ENCODE data around the gene ZNF606. TPM values are rescaled to one million over a fixed set of nuclear protein-coding genes. Genes with fewer than 3 reads are reported as not detected.
A peak's percentile ranks its signal among the peaks of the same experiment; 100 is the strongest.

Gene ZNF606
- 10 to 100 TPM; 13.6 to 14.4 TPM for total RNA-seq

DNA sequence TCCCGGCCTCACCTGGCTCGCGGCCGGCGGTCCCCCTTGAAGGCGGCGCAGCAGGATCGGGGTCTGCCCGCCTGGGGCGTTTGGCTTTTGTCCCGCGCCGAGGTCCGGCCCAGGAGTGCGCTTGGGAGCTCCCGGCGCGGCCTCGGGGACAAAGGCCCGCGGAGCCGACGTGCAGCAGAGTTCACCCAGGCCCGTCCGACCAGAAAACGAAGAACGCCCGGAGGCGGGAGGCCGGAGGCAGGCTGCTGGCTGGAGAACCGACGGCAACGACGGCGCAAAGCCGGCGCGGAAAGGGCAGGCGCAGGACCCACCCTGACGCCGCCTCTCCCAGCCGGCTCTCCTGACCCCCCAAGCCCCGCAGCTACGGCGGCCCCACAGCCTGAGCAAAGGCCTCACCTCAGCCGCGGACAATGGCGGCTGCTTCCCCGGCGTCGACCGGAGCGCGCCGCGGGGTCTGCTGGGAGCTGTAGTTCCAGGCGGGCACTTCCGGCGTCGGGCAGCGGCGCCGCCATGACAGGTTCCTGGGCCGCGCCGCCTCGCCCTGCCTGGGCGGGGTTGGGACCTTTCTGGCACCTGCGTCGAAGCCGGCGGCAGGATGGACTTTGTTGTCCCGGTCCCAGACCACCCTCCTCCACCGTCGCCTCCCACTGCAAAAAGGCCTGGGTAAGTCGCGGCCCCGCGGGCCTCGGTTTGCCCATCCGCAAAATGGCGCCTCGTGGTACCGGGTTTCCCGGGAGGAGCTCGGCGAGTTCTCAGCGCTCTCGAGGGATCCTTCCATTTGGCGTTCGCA is at the start of gene ZNF606:
Gene ZNF606, minus strand, starts transcription at position 437 of the 790 bp plus-strand sequence. CDS start 1,501 bp downstream, outside the sequence.
- Mint-ChIP-seq H3K4me3 (peak within 1 kb of the TSS; percentile 81), H3K4me1 (ENCODE audit: low read depth) (peaks cover 30% of the 10 kb centered on the region)
- POLR2A ChIA-PET = interaction anchor here (0.7 to 1.9 kb wide), 12 partner anchors 14 to 566 kb away, joined by 3 to 11 read pairs (median 3); partner anchors contain the start of genes ZNF135, ZNF211, ZNF274 and ZNF329

DNA sequence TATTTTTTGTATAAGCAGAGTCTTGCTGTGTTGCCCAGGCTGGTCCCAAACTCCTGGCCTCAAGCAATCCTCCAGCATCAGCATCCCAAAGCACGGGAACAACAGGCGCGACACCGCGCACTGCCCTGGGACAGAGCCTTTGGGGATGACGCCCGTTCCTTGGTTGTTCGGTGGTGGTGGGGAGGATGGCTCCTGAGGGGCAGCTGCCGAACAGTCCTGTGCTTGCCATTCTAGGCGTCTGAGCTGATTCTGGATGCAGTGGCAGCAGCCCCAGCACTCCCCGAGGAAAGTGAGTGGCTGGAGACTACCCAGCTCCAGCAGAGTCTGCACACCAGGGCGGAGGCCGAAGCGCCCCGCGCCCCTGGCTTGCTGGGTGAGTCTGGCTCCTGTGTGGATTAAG is 49.6 kb upstream of the ZNF606 start:
- ChIA-PET POLR2A (no interaction called here), CTCF (no interaction called here)
- no peak for ATAC-seq
- Mint-ChIP-seq H3K27me3 (ENCODE audit: low read depth) (no peaks in the 10 kb centered on the region), H3K36me3 (ENCODE audit: low read depth) (peaks cover 15% of the 10 kb centered on the region), H3K9me3 (ENCODE audit: insufficient read depth) (peaks cover 41% of the 10 kb centered on the region), H3K4me1 (ENCODE audit: low read depth) (peaks cover 3% of the 10 kb centered on the region), H3K27ac (no peak overlapping the region), H3K4me3 (no peak overlapping the region)
- DNase-seq = no peak

More for the DNA sequence above, at the start of gene ZNF606:
- ATAC-seq (peak; percentile 97), DNase-seq (peak; percentile 88)
- Mint-ChIP-seq H3K36me3 (ENCODE audit: low read depth) (peaks cover 91% of the 10 kb centered on the region), H3K27ac (peak within 1 kb of the TSS; percentile 87), H3K27me3 (ENCODE audit: low read depth) (no peaks in the 10 kb centered on the region), H3K9me3 (ENCODE audit: insufficient read depth) (peaks cover 67% of the 10 kb centered on the region)
- CTCF ChIA-PET = interaction anchor here (0.8 to 1.6 kb wide), 4 partner anchors 153 to 325 kb away, joined by 3 to 5 read pairs (median 3); partner anchors contain the start of gene ZNF551

DNA sequence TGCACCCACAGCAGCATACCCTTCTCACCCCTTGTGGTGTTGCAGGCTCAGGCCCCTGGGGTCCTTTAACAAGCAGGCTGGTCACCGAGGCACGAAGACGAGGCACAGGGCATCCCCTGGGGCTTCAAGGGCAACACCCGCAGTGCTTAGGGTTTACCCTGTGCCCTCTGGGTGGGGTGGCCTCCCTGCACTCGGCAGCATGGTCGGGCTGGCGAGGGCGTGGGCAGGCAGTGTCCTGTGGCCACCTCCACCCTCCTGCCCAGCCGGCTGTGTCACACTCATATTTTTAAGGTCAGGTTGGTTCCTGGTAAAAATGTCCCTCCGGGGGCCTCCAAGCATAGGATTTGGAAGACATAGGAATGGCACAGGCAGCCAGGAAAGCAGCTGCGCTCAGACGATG is 45.1 kb upstream of the ZNF606 start:
- Mint-ChIP-seq H3K36me3 (ENCODE audit: low read depth) (peaks cover 7% of the 10 kb centered on the region), H3K27ac (no peak overlapping the region), H3K9me3 (ENCODE audit: insufficient read depth) (peaks cover 40% of the 10 kb centered on the region)

GRCh38 chr19:58046856-58047255 is 44.2 kb upstream of the ZNF606 start:
- Mint-ChIP-seq H3K4me3 (no peak overlapping the region), H3K4me1 (ENCODE audit: low read depth) (no peaks in the 10 kb centered on the region), H3K36me3 (ENCODE audit: low read depth) (peaks cover 6% of the 10 kb centered on the region), H3K27me3 (ENCODE audit: low read depth) (no peaks in the 10 kb centered on the region), H3K9me3 (ENCODE audit: insufficient read depth) (peaks cover 44% of the 10 kb centered on the region), H3K27ac (no peak overlapping the region)
- DNase-seq = no peak
- no peak for ATAC-seq
- ChIA-PET CTCF (no interaction called here), POLR2A (no interaction called here)

More for the DNA sequence above, 45.1 kb upstream of the ZNF606 start:
- CTCF ChIA-PET = no interaction called here
- ATAC-seq (no peak), DNase-seq (no peak)
- Mint-ChIP-seq H3K4me3 (no peak overlapping the region), H3K27me3 (ENCODE audit: low read depth) (no peaks in the 10 kb centered on the region), H3K4me1 (ENCODE audit: low read depth) (no peaks in the 10 kb centered on the region)
- POLR2A ChIA-PET = no interaction called here

- H3K36me3 Mint-ChIP-seq (ENCODE audit: low read depth) = peaks cover 3% of the 10 kb centered on the region
- POLR2A ChIA-PET = no interaction called here
These were observed 42.9 kb upstream of the ZNF606 start for GRCh38 chr19:58045411-58046050.

DNA sequence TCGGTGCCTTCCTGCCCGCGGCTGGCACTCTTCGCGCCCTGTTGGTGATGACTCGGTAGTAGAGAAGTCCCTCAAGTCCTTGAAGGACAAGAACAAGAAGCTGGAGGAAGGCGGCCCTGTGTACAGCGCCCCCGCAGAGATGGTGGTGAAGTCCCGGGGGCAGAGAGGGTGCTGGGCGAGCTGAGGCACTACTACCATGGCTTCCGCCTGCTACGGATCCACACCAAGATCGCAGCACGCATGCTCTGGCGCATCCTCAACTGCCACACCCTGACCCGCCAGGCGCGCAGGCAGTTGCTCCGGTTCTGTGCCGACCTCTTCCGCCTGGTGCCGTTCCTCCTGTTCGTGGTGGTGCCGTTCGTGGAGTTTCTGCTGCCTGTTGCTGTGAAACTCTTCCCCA is 42.3 kb upstream of the ZNF606 start:
- Mint-ChIP-seq H3K27ac (no peak overlapping the region), H3K4me3 (no peak overlapping the region), H3K27me3 (ENCODE audit: low read depth) (no peaks in the 10 kb centered on the region), H3K4me1 (ENCODE audit: low read depth) (no peaks in the 10 kb centered on the region), H3K36me3 (ENCODE audit: low read depth) (peaks cover 3% of the 10 kb centered on the region), H3K9me3 (ENCODE audit: insufficient read depth) (peaks cover 54% of the 10 kb centered on the region)
- DNase-seq (no peak), ATAC-seq (no peak)
- ChIA-PET CTCF (no interaction called here), POLR2A (no interaction called here)

More at GRCh38 chr19:58045411-58046050, 42.9 kb upstream of the ZNF606 start:
- DNase-seq (no peak), ATAC-seq (no peak)
- Mint-ChIP-seq H3K4me3 (no peak overlapping the region), H3K27ac (no peak overlapping the region), H3K27me3 (ENCODE audit: low read depth) (no peaks in the 10 kb centered on the region), H3K4me1 (ENCODE audit: low read depth) (no peaks in the 10 kb centered on the region), H3K9me3 (ENCODE audit: insufficient read depth) (peaks cover 53% of the 10 kb centered on the region)
- CTCF ChIA-PET = no interaction called here

GRCh38 chr19:58044391-58044790 is 41.8 kb upstream of the ZNF606 start:
- CTCF ChIA-PET = no interaction called here
- no peak overlapping the region for H3K4me3 Mint-ChIP-seq
- DNase-seq (no peak), ATAC-seq (no peak)
- H3K9me3 Mint-ChIP-seq (ENCODE audit: insufficient read depth) = peaks cover 50% of the 10 kb centered on the region
- no peak overlapping the region for H3K27ac Mint-ChIP-seq
- H3K27me3 Mint-ChIP-seq (ENCODE audit: low read depth) = no peaks in the 10 kb centered on the region
- no peaks in the 10 kb centered on the region for H3K4me1 Mint-ChIP-seq (ENCODE audit: low read depth)
- H3K36me3 Mint-ChIP-seq (ENCODE audit: low read depth) = peaks cover 3% of the 10 kb centered on the region
- POLR2A ChIA-PET = no interaction called here

DNA sequence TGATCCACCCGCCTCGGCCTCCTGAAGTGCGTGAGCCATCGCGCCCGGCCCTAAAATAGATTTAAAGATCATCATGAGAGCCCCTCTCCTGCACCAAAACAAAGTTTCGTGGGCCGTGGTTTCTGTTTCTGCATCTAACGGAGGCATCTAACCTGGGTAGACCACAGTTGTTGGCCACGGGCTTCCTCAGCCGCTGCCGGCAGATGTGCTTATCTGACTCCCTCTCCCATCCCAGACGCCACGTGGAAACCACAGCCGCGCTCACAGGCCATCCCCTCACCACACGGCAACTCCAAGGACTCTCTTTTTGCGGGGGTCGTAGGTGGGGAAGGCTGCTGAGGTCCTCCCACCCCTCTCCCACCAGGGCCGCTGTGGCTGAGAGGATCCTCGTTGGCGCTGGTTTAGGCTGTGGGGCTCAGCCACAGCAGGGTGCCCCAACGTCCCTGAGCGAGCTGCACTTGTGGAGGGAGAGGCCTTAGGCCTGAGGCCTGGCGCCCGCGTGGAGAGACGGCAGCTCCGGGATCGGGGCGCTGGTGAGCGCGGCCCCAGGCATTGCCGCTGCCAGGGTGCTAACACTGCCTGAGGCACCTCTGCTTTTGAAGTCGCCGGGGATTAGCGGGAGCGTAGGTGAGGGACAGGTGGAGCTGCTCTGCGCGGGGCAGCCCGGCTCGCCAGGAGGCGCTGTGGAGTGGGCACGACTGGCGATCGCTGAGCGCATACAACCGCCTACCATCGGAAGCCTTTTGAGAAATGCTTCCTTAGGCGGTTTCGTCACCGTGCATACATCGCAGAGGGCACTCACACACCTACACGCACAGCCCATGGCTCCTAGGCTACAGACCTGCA is 40.1 kb upstream of the ZNF606 start:
- ChIA-PET CTCF (no interaction called here), POLR2A (no interaction called here)
- no peak for ATAC-seq
- Mint-ChIP-seq H3K27ac (no peak overlapping the region), H3K36me3 (ENCODE audit: low read depth) (peaks cover 5% of the 10 kb centered on the region), H3K27me3 (ENCODE audit: low read depth) (no peaks in the 10 kb centered on the region), H3K4me3 (no peak overlapping the region), H3K4me1 (ENCODE audit: low read depth) (no peaks in the 10 kb centered on the region), H3K9me3 (ENCODE audit: insufficient read depth) (peaks cover 49% of the 10 kb centered on the region)
- no peak for DNase-seq

DNA sequence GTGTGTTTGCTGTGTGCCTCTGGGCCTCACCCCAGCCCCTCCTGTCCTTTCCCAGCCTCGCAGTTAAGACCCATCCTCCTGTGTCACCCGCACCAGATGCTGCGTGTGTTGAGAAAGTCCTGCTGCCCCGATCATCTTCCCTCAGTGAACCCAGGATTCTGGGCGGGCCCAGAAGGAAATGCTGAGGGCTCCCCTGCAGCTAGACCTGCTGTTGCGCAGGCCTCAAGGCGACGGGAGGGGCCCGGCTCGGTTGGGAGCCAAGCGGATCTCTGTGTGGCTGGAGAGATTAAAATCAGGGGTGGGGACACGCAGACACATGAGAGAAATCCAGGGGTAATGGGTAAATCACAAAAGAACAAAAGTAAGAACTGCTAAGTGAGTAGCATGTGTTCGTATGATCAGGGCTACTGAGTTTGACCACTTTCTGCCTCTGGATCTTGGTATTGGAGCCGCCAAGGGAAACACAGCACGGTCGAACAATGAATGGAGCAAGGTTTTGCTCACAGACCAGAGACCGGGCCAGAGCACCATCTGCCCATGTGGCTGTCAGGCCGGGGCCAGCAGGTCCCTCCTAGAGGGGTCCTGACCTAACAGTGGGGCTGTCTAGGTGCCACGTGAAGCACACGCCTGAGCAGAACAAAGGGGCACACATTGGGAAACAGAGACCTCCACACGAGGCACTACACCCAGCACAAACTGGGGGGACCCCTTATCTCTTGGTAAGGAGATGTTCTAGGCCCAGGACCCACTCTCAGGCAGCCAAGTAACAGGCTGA is 38.3 kb upstream of the ZNF606 start:
- ChIA-PET CTCF (no interaction called here), POLR2A (no interaction called here)
- H3K4me3 Mint-ChIP-seq = no peak overlapping the region
- H3K36me3 Mint-ChIP-seq (ENCODE audit: low read depth) = peaks cover 5% of the 10 kb centered on the region
- H3K27me3 Mint-ChIP-seq (ENCODE audit: low read depth) = no peaks in the 10 kb centered on the region
- no peak for DNase-seq
- ATAC-seq = no peak
- peaks cover 42% of the 10 kb centered on the region for H3K9me3 Mint-ChIP-seq (ENCODE audit: insufficient read depth)
- no peak overlapping the region for H3K27ac Mint-ChIP-seq
- H3K4me1 Mint-ChIP-seq (ENCODE audit: low read depth) = no peaks in the 10 kb centered on the region

DNA sequence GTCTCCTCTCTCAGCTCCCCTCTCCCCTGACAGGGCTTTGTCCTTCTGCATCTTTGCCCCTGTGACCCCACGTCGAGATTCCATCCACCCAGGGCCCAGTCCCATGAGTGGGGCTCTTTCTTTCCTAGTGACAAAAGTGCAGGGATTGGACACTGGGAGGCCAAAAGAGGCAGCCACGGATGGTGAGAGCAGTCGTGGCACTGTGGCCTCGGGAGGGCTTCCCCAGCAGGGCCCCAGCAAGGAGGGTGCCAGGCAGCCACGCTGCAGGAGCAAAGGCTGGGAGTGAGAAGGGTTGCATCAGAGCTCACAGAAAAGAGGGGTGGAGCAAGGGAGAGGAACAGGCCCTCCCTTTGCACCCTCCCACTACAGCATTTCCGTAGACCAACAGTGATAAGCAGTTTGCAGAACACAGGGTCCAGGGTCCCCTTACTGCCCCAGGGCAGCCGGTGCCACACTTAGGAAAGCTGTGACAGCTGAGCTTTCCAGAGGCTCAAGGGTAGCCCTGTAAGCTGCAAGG is 36.1 kb upstream of the ZNF606 start:
- no peak overlapping the region for H3K4me3 Mint-ChIP-seq
- no peak for ATAC-seq
- H3K27me3 Mint-ChIP-seq (ENCODE audit: low read depth) = peaks cover 4% of the 10 kb centered on the region
- H3K4me1 Mint-ChIP-seq (ENCODE audit: low read depth) = peaks cover 2% of the 10 kb centered on the region
- H3K36me3 Mint-ChIP-seq (ENCODE audit: low read depth) = peaks cover 10% of the 10 kb centered on the region
- no peak overlapping the region for H3K27ac Mint-ChIP-seq
- H3K9me3 Mint-ChIP-seq (ENCODE audit: insufficient read depth) = peaks cover 51% of the 10 kb centered on the region
- DNase-seq = no peak
- POLR2A ChIA-PET = interaction anchor here (0.7 kb wide), 1 partner anchor 879 kb away, joined by 3 read pairs; no protein-coding TSS in a partner anchor
- CTCF ChIA-PET = no interaction called here

Data from activated CD8-positive, alpha-beta T cell treated with anti-CD3 and anti-CD28 coated beads, Interleukin-2, amount 10 ng/mL, durations not matched to agents 7 days and 5 days (primary cell).